Left kidney (tissue), 2 donors: ENCODE data around the gene UGT8. TPM values are rescaled to one million over a fixed set of nuclear protein-coding genes. Genes with fewer than 3 reads are reported as not detected.
A peak's percentile ranks its signal among the peaks of the same experiment; 100 is the strongest.
"Not testable (repeated sequence)": the region's sequence is repeated elsewhere in the genome, so short reads cannot be mapped to it uniquely, and the experiment has no call there.

Experiments used
- DNase-seq: peaks from one replicate; pipeline ENCODE4 v3.0.0-alpha.2; 2013
- polyA plus RNA-seq: library from polyadenylated mRNA; unstranded; fragments of 120-200 nt; gene quantifications from one replicate; pipeline ENCODE4 v1.2.1, GENCODE V29; 2013; ENCODE audit not compliant: insufficient read length

Gene UGT8
- polyA plus RNA-seq, 1 donor, result 60.2 TPM

- DNase-seq, result no peak
These were observed 2.9 kb downstream of the UGT8 start for GRCh38 chr4:114601304-114602052.

- DNase-seq, result no peak
These were observed 4.9 kb downstream of the UGT8 start for GRCh38 chr4:114603497-114603896.

GRCh38 chr4:114606245-114606644, 7.6 kb downstream of the UGT8 start:
- DNase-seq, result no peak

GRCh38 chr4:114607056-114607455, 8.4 kb downstream of the UGT8 start:
- DNase-seq, result no peak

- DNase-seq, result no peak
These were observed 15.0 kb downstream of the UGT8 start for GRCh38 chr4:114613560-114613959.

- DNase-seq, result peak; percentile 57
These were observed 16.8 kb downstream of the UGT8 start for GRCh38 chr4:114615435-114615834.

- DNase-seq, result not testable (repeated sequence)
These were observed 17.4 kb downstream of the UGT8 start for GRCh38 chr4:114616036-114616435.

GRCh38 chr4:114626196-114626595, 27.6 kb downstream of the UGT8 start:
- no peak for DNase-seq

GRCh38 chr4:114636192-114636935, 37.8 kb downstream of the UGT8 start:
- DNase-seq, result no peak

GRCh38 chr4:114642173-114642780, 43.7 kb downstream of the UGT8 start:
- DNase-seq, result no peak

- no peak for DNase-seq
These were observed 51.3 kb downstream of the UGT8 start for GRCh38 chr4:114649908-114650307.

GRCh38 chr4:114653675-114654074, 55.1 kb downstream of the UGT8 start:
- DNase-seq, result no peak

- no peak for DNase-seq
These were observed 56.0 kb downstream of the UGT8 start for GRCh38 chr4:114654592-114654991.

- no peak for DNase-seq
These were observed 59.6 kb downstream of the UGT8 start for GRCh38 chr4:114658179-114658578.

- DNase-seq, result no peak
These were observed 60.2 kb downstream of the UGT8 start for GRCh38 chr4:114658776-114659175.

- DNase-seq, result peak; percentile 77
These were observed 60.9 kb downstream of the UGT8 start for GRCh38 chr4:114659386-114660008.

GRCh38 chr4:114663083-114663482, 64.5 kb downstream of the UGT8 start:
- no peak for DNase-seq

GRCh38 chr4:114668577-114668976, 70.0 kb downstream of the UGT8 start:
- no peak for DNase-seq

- DNase-seq, result not testable (repeated sequence)
These were observed 72.1 kb downstream of the UGT8 start for GRCh38 chr4:114670733-114671132.

GRCh38 chr4:114673306-114673705, 74.7 kb downstream of the UGT8 start:
- no peak for DNase-seq

- DNase-seq, result no peak
These were observed 75.5 kb downstream of the UGT8 start for GRCh38 chr4:114674080-114674479.

GRCh38 chr4:114677346-114677979, 78.9 kb downstream of the UGT8 start:
- DNase-seq, result no peak
